ENCODE data around the gene RAP2C. TPM values are rescaled to one million over a fixed set of nuclear protein-coding genes. Genes with fewer than 3 reads are reported as not detected.

Gene RAP2C
- total RNA-seq, 2 donors from 2014 or later: 39.7 to 60.8 TPM

DNA sequence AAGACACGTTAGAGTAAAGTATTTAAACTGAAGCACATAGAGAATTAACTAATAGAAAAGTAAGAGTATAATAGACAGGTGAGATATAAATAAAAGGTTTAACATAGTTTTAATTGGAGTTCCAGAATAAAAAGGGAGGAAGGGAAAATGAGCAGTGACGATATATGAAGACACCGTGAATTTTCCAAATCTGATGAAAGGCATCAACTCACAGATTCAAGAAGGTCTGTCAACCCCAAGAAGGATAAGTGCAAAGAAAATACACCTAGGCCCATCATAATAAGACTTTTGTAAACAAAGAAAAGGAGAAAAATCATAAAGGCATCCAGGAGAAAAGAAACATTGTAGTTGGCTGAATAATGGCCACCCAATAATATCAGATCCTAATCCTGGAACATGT, 43.9 kb upstream of the RAP2C start:
- no peak for TF ChIP-seq CTCF (conservative IDR thresholded peaks at IDR 0.05)

GRCh38 chrX:132258509-132258908, 39.3 kb upstream of the RAP2C start:
- no peak for DNase-seq
- Histone ChIP-seq H3K4me1 (ENCODE audit: control insufficient read depth, insufficient read depth, low read length) (no peaks in the 10 kb centered on the region), H3K36me3 (ENCODE audit: control insufficient read depth, insufficient read depth, low read length) (no peaks in the 10 kb centered on the region), H3K27me3 (ENCODE audit: control insufficient read depth, insufficient read depth, low read length, poor library complexity, severe bottlenecking) (no peaks in the 10 kb centered on the region), H3K27ac (ENCODE audit: low read depth, low read length) (no peak overlapping the region), H3K4me3 (ENCODE audit: low read length) (no peak overlapping the region), H3K9me3 (ENCODE audit: control insufficient read depth, low read length) (no peaks in the 10 kb centered on the region), H3K9ac (ENCODE audit: extremely low read depth, low read length, poor library complexity, severe bottlenecking) (no peak overlapping the region)
- no peaks in the 10 kb centered on the region for H3K36me3 Mint-ChIP-seq (ENCODE audit: low read depth)
- H3K27ac Mint-ChIP-seq: no peak overlapping the region
- no peak for TF ChIP-seq CTCF (conservative IDR thresholded peaks at IDR 0.05)
- H3K27me3 Mint-ChIP-seq (ENCODE audit: insufficient read depth): no peaks in the 10 kb centered on the region
- WGBS, 2 experiments (ENCODE audit: insufficient coverage in 1 of 2, insufficient read length in 1 of 2): 83% methylated on average over 1 of the region's 1 CpG; no CpG with 5 or more reads in 1 of the 2 experiments
- no peak overlapping the region for H3K4me3 Mint-ChIP-seq
- peaks cover 3% of the 10 kb centered on the region for H3K4me1 Mint-ChIP-seq
- H3K9me3 Mint-ChIP-seq: no peaks in the 10 kb centered on the region

More for the DNA sequence above, 43.9 kb upstream of the RAP2C start:
- Mint-ChIP-seq H3K27ac (no peak overlapping the region), H3K9me3 (no peaks in the 10 kb centered on the region), H3K4me3 (no peak overlapping the region), H3K36me3 (ENCODE audit: low read depth) (no peaks in the 10 kb centered on the region), H3K27me3 (ENCODE audit: insufficient read depth) (no peaks in the 10 kb centered on the region), H3K4me1 (peaks cover 3% of the 10 kb centered on the region)
- no peak overlapping the region for H3K9ac ChIP-seq (ENCODE audit: extremely low read depth, low read length, poor library complexity, severe bottlenecking)
- H3K9me3 ChIP-seq (ENCODE audit: control insufficient read depth, low read length): no peaks in the 10 kb centered on the region
- no peak overlapping the region for H3K4me3 ChIP-seq (ENCODE audit: low read length)
- H3K4me1 ChIP-seq (ENCODE audit: control insufficient read depth, insufficient read depth, low read length): no peaks in the 10 kb centered on the region
- DNase-seq: no peak
- H3K36me3 ChIP-seq (ENCODE audit: control insufficient read depth, insufficient read depth, low read length): no peaks in the 10 kb centered on the region
- WGBS, 2 experiments (ENCODE audit: insufficient coverage in 1 of 2, insufficient read length in 1 of 2): 87 to 100% methylated on average over 2 to 3 of the region's 3 CpGs
- no peaks in the 10 kb centered on the region for H3K27me3 ChIP-seq (ENCODE audit: control insufficient read depth, insufficient read depth, low read length, poor library complexity, severe bottlenecking)
- H3K27ac ChIP-seq (ENCODE audit: low read depth, low read length): no peak overlapping the region

- no peaks in the 10 kb centered on the region for H3K36me3 ChIP-seq (ENCODE audit: control insufficient read depth, insufficient read depth, low read length)
- peaks cover 5% of the 10 kb centered on the region for H3K9me3 ChIP-seq (ENCODE audit: control insufficient read depth, low read length)
- no peaks in the 10 kb centered on the region for H3K4me1 ChIP-seq (ENCODE audit: control insufficient read depth, insufficient read depth, low read length)
- Mint-ChIP-seq H3K27me3 (ENCODE audit: insufficient read depth) (no peaks in the 10 kb centered on the region), H3K4me3 (no peak overlapping the region), H3K27ac (no peak overlapping the region), H3K9me3 (peaks cover 11% of the 10 kb centered on the region), H3K4me1 (peaks cover 3% of the 10 kb centered on the region), H3K36me3 (ENCODE audit: low read depth) (peaks cover 4% of the 10 kb centered on the region)
- no peak overlapping the region for H3K27ac ChIP-seq (ENCODE audit: low read depth, low read length)
- no peak overlapping the region for H3K9ac ChIP-seq (ENCODE audit: extremely low read depth, low read length, poor library complexity, severe bottlenecking)
- TF ChIP-seq CTCF (conservative IDR thresholded peaks at IDR 0.05): no peak
- H3K4me3 ChIP-seq (ENCODE audit: low read length): no peak overlapping the region
- DNase-seq: no peak
- H3K27me3 ChIP-seq (ENCODE audit: control insufficient read depth, insufficient read depth, low read length, poor library complexity, severe bottlenecking): no peaks in the 10 kb centered on the region
- 97% methylated on average over 2 of the region's 2 CpGs; no CpG with 5 or more reads in 1 of the 2 experiments for WGBS, 2 experiments (ENCODE audit: insufficient coverage in 1 of 2, insufficient read length in 1 of 2)
These were observed 37.9 kb upstream of the RAP2C start for GRCh38 chrX:132257116-132257515.
